Prostate gland (tissue), 2 donors: ENCODE results near the gene DLST. TPM values are rescaled to one million over a fixed set of nuclear protein-coding genes. Genes with fewer than 3 reads are reported as not detected.

Source experiments
- DNase-seq: peaks from one replicate; pipeline ENCODE4 v3.0.0-alpha.2; 2019; ENCODE audit warnings: low spot score
- H3K27ac ChIP-seq, 2 donors: fragments of 200-600 bp; sonication (generic); 2 replicates each; pipeline ENCODE4 v1.5.1; 2017 to 2019
- H3K27me3 ChIP-seq: fragments of 200-600 bp; sonication (generic); replicated peaks from 2 replicates; pipeline ENCODE4 v1.5.1; 2019; ENCODE audit not compliant: insufficient read depth
- H3K36me3 ChIP-seq, 2 donors: fragments of 200-600 bp; sonication (generic); 1 replicate in 1 of 2; 2 replicates in 1 of 2; pipeline versions ENCODE4 v1.5.1 to v1.8.1; 2017 to 2019
- H3K4me1 ChIP-seq: fragments of 200-600 bp; sonication (generic); replicated peaks from 2 replicates; pipeline ENCODE4 v1.5.1; 2019
- H3K4me3 ChIP-seq, 2 donors: fragments of 200-600 bp; sonication (generic); 2 replicates each; pipeline ENCODE4 v1.5.1; 2017 to 2019
- H3K9me3 ChIP-seq: fragments of 200-600 bp; sonication (generic); 2 replicates; pipeline ENCODE4 v1.5.1; 2017
- CTCF ChIP-seq, 4 experiments: fragments of 200-600 bp in 2 of 4; fragments of 450-650 bp in 2 of 4; sonication (generic) in 2 of 4; IDR thresholded peaks; 1 replicate in 3 of 4; 2 replicates in 1 of 4; pipeline ENCODE4 v1.5.1; 2016 to 2019; ENCODE audit warnings: antibody characterized with exemption in 4 of 4, mild to moderate bottlenecking in 2 of 4, moderate library complexity in 2 of 4
- POLR2A ChIP-seq: fragments of 450-650 bp; IDR thresholded peaks from one replicate; pipeline ENCODE4 v1.6.1; 2016; ENCODE audit warnings: antibody characterized with exemption, mild to moderate bottlenecking
- POLR2AphosphoS5 ChIP-seq: sonication (generic); formaldehyde crosslinking; IDR thresholded peaks from one replicate; pipeline ENCODE4 v1.6.1; 2017; ENCODE audit warnings: antibody characterized with exemption
- WGBS: methylation state at CpG from one replicate; pipeline ENCODE4 v1.1.5; 2018; 5-methylcytosine and 5-hydroxymethylcytosine counted together
- intact Hi-C: fragments of 100-400 bp; cut with DNase I; formaldehyde crosslinking; loops from one replicate; pipeline ENCODE4 v1.14.2; 2022
- total RNA-seq, 2 donors: library from RNA; depleted of rRNA; stranded (reverse); fragments of >200 nt; gene quantifications; one replicate each; pipeline ENCODE4 v1.1.0, GENCODE V29; 2016

The DLST gene
- total RNA-seq, 2 donors from 2014 or later, result 44.9 to 93.0 TPM

- no peak for TF ChIP-seq POLR2AphosphoS5
- no peak for TF ChIP-seq POLR2A
- no peak for TF ChIP-seq CTCF (IDR thresholded peaks at IDR 0.05)
These were observed 16.6 kb upstream of the DLST start for GRCh38 chr14:74865156-74865555.

GRCh38 chr14:74866708-74867389, 14.9 kb upstream of the DLST start:
- no peaks in the 10 kb centered on the region for H3K36me3 ChIP-seq
- no peak for DNase-seq
- no peaks in the 10 kb centered on the region for H3K27me3 ChIP-seq
- intact Hi-C loops, result no loop called here
- 81% methylated on average over 3 of the region's 3 CpGs for WGBS
- H3K27ac ChIP-seq, result no peak overlapping the region
- no peak overlapping the region for H3K4me3 ChIP-seq
- no peaks in the 10 kb centered on the region for H3K4me1 ChIP-seq
- TF ChIP-seq CTCF (IDR thresholded peaks at IDR 0.05) (no peak), POLR2AphosphoS5 (no peak), POLR2A (no peak)
- no peaks in the 10 kb centered on the region for H3K9me3 ChIP-seq

More at GRCh38 chr14:74865156-74865555, 16.6 kb upstream of the DLST start:
- 87% methylated on average over 5 of the region's 5 CpGs for WGBS
- Histone ChIP-seq H3K4me3 (no peak overlapping the region), H3K27me3 (no peaks in the 10 kb centered on the region), H3K27ac (no peak overlapping the region), H3K36me3 (no peaks in the 10 kb centered on the region), H3K9me3 (no peaks in the 10 kb centered on the region), H3K4me1 (no peaks in the 10 kb centered on the region)
- intact Hi-C loops, result no loop called here
- no peak for DNase-seq

GRCh38 chr14:74867673-74868072, 14.0 kb upstream of the DLST start:
- no peaks in the 10 kb centered on the region for H3K27me3 ChIP-seq
- H3K27ac ChIP-seq, result no peak overlapping the region
- intact Hi-C loops, result no loop called here
- H3K4me3 ChIP-seq, result no peak overlapping the region
- TF ChIP-seq POLR2AphosphoS5 (no peak), CTCF (IDR thresholded peaks at IDR 0.05) (no peak), POLR2A (no peak)
- 57% methylated on average over 5 of the region's 5 CpGs for WGBS
- DNase-seq, result no peak
- H3K36me3 ChIP-seq, result no peaks in the 10 kb centered on the region
- H3K4me1 ChIP-seq, result no peaks in the 10 kb centered on the region
- H3K9me3 ChIP-seq, result no peaks in the 10 kb centered on the region

GRCh38 chr14:74868739-74869138, 13.0 kb upstream of the DLST start:
- Histone ChIP-seq H3K9me3 (no peaks in the 10 kb centered on the region), H3K4me3 (no peak overlapping the region), H3K27me3 (no peaks in the 10 kb centered on the region), H3K4me1 (no peaks in the 10 kb centered on the region), H3K27ac (no peak overlapping the region), H3K36me3 (no peaks in the 10 kb centered on the region)
- 90% methylated on average over 8 of the region's 8 CpGs for WGBS
- no peak for TF ChIP-seq CTCF (IDR thresholded peaks at IDR 0.05)
- TF ChIP-seq POLR2AphosphoS5, result no peak
- no peak for TF ChIP-seq POLR2A
- intact Hi-C loops, result no loop called here
- no peak for DNase-seq

- Histone ChIP-seq H3K4me3 (no peak overlapping the region), H3K27me3 (no peaks in the 10 kb centered on the region), H3K27ac (no peak overlapping the region), H3K4me1 (no peaks in the 10 kb centered on the region), H3K36me3 (no peaks in the 10 kb centered on the region), H3K9me3 (no peaks in the 10 kb centered on the region)
- no peak for TF ChIP-seq CTCF (IDR thresholded peaks at IDR 0.05)
- no peak for TF ChIP-seq POLR2AphosphoS5
- no peak for TF ChIP-seq POLR2A
- DNase-seq, result no peak
- intact Hi-C loops, result no loop called here
- 85% methylated on average over 4 of the region's 4 CpGs for WGBS
These were observed 9.9 kb upstream of the DLST start for GRCh38 chr14:74871819-74872218.
